ENCODE data around the gene HOXD12. TPM values are rescaled to one million over a fixed set of nuclear protein-coding genes. Genes with fewer than 3 reads are reported as not detected.
A peak's percentile ranks its signal among the peaks of the same experiment; 100 is the strongest.

Gene HOXD12
- polyA plus RNA-seq, 1 donor from 2014 or later, result not detected

DNA sequence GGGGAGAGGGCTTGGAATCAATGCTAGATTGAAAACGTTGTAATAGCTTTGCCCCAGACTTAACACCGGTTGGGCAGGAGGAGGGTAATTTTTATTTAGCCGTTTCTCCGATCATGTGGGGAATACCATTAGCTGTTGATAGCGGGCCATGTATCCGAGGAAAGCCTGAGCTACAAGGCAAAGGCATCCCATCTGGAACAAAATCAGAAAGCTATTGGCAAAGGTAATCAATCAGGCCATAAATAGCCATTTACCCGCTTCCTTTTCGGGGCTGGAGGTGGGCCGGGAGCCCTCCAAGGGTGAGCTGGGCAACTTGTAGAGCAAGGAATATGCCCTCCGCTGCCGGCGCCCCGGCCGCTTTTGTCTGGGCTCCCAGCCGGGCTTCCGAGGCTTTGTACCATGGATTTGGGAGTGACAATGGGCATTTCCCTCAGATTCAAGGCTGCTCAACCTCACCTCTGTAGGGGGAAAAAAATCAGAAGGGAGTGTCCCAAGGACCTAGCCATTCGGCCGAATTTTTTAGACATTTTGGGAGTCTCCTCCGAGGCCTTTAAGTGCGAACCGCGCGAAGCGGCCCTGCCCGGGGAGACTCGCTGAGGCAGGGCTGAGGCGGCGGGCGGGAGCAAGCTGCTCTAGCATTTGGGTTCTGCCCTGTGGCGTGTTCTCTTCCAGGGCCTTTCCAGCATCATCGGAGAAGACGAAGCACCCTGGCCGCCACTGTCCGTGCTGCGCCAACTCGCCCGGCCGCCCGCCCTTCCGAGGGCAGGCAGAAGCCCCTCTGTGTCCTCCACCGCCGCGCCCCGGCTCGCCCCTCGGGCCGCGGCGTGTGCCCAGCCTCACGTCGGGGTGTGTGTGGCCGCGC is 21.8 kb downstream of the HOXD12 start:
- Histone ChIP-seq H3K9me3 (ENCODE audit: low read length) (peaks cover 15% of the 10 kb centered on the region), H4K20me1 (ENCODE audit: insufficient read depth) (no peaks in the 10 kb centered on the region), H3K27ac (ENCODE audit: low read length) (no peak overlapping the region), H3K79me2 (replicated peaks; ENCODE audit: insufficient read depth, low read length) (no peaks in the 10 kb centered on the region), H3F3A (ENCODE audit: insufficient read depth, low read length, poor library complexity, severe bottlenecking) (no peaks in the 10 kb centered on the region), H3K36me3 (ENCODE audit: insufficient read depth, low read length) (no peaks in the 10 kb centered on the region), H3K4me2 (ENCODE audit: low read length) (no peak overlapping the region), H3K27me3 (ENCODE audit: insufficient read depth, low read depth, low read length) (peaks cover 99% of the 10 kb centered on the region), H3K9me2 (ENCODE audit: insufficient read depth, low read length) (no peaks in the 10 kb centered on the region), H3K9ac (ENCODE audit: low read length) (no peak overlapping the region), H3K4me3 (ENCODE audit: low read length) (no peak overlapping the region), H2AFZ (ENCODE audit: low read depth, low read length) (no peak overlapping the region)
- TF ChIP-seq POLR2AphosphoS5 (IDR thresholded peaks at IDR 0.05), result no peak
- TF ChIP-seq EP300 (conservative IDR thresholded peaks at IDR 0.05; ENCODE audit: poor library complexity, severe bottlenecking), result no peak
- peak; percentile 79 for TF ChIP-seq EZH2 (IDR thresholded peaks at IDR 0.05; ENCODE audit: borderline replicate concordance, insufficient read depth, low read length, poor library complexity, severe bottlenecking)

GRCh38 chr2:176122052-176122682 is 22.6 kb downstream of the HOXD12 start:
- Histone ChIP-seq H3K9me3 (ENCODE audit: low read length) (peaks cover 8% of the 10 kb centered on the region), H3K79me2 (replicated peaks; ENCODE audit: insufficient read depth, low read length) (no peaks in the 10 kb centered on the region), H3K4me3 (ENCODE audit: low read length) (peak overlapping the region; percentile 59), H3K4me2 (ENCODE audit: low read length) (no peak overlapping the region), H3K27ac (ENCODE audit: low read length) (no peak overlapping the region), H3K9me2 (ENCODE audit: insufficient read depth, low read length) (no peaks in the 10 kb centered on the region), H3K9ac (ENCODE audit: low read length) (no peak overlapping the region), H4K20me1 (ENCODE audit: insufficient read depth) (no peaks in the 10 kb centered on the region), H3F3A (ENCODE audit: insufficient read depth, low read length, poor library complexity, severe bottlenecking) (no peaks in the 10 kb centered on the region), H2AFZ (ENCODE audit: low read depth, low read length) (no peak overlapping the region), H3K27me3 (ENCODE audit: insufficient read depth, low read depth, low read length) (peaks cover 99% of the 10 kb centered on the region), H3K36me3 (ENCODE audit: insufficient read depth, low read length) (no peaks in the 10 kb centered on the region)
- TF ChIP-seq EP300 (conservative IDR thresholded peaks at IDR 0.05; ENCODE audit: poor library complexity, severe bottlenecking), result no peak
- TF ChIP-seq EZH2 (IDR thresholded peaks at IDR 0.05; ENCODE audit: borderline replicate concordance, insufficient read depth, low read length, poor library complexity, severe bottlenecking), result peak; percentile 99

DNA sequence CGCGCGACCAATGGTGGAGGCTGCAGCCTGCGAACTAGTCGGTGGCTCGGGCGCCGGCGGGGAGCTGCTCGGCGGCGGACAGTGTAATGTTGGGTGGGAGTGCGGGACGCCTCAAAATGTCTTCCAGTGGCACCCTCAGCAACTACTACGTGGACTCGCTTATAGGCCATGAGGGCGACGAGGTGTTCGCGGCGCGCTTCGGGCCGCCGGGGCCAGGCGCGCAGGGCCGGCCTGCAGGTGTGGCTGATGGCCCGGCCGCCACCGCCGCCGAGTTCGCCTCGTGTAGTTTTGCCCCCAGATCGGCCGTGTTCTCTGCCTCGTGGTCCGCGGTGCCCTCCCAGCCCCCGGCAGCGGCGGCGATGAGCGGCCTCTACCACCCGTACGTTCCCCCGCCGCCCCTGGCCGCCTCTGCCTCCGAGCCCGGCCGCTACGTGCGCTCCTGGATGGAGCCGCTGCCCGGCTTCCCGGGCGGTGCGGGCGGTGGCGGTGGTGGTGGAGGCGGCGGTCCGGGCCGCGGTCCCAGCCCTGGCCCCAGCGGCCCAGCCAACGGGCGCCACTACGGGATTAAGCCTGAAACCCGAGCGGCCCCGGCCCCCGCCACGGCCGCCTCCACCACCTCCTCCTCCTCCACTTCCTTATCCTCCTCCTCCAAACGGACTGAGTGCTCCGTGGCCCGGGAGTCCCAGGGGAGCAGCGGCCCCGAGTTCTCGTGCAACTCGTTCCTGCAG is 23.3 kb downstream of the HOXD12 start, which contains the start of gene HOXD9:
Gene HOXD9, plus strand, starts transcription at position 37 of the 728 bp plus-strand sequence. Its CDS starts 50 bp downstream, at position 87.
- H2AFZ ChIP-seq (ENCODE audit: low read depth, low read length), result no peak within 1 kb of the TSS
- H3K27me3 ChIP-seq (ENCODE audit: insufficient read depth, low read depth, low read length), result peaks cover 99% of the 10 kb centered on the region
- no peak within 1 kb of the TSS for H3K9ac ChIP-seq (ENCODE audit: low read length)

GRCh38 chr2:176123411-176124109 is 24.0 kb downstream of the HOXD12 start:
- Histone ChIP-seq H2AFZ (ENCODE audit: low read depth, low read length) (no peak overlapping the region), H3K27me3 (ENCODE audit: insufficient read depth, low read depth, low read length) (peaks cover 99% of the 10 kb centered on the region), H3K4me3 (ENCODE audit: low read length) (peak overlapping the region; percentile 59), H3K36me3 (ENCODE audit: insufficient read depth, low read length) (no peaks in the 10 kb centered on the region), H3K4me2 (ENCODE audit: low read length) (no peak overlapping the region), H3K9me3 (ENCODE audit: low read length) (peaks cover 3% of the 10 kb centered on the region), H3F3A (ENCODE audit: insufficient read depth, low read length, poor library complexity, severe bottlenecking) (no peaks in the 10 kb centered on the region), H3K9me2 (ENCODE audit: insufficient read depth, low read length) (no peaks in the 10 kb centered on the region), H3K79me2 (replicated peaks; ENCODE audit: insufficient read depth, low read length) (no peaks in the 10 kb centered on the region), H3K27ac (ENCODE audit: low read length) (no peak overlapping the region), H3K9ac (ENCODE audit: low read length) (no peak overlapping the region), H4K20me1 (ENCODE audit: insufficient read depth) (no peaks in the 10 kb centered on the region)
- TF ChIP-seq EZH2 (IDR thresholded peaks at IDR 0.05; ENCODE audit: borderline replicate concordance, insufficient read depth, low read length, poor library complexity, severe bottlenecking) (peak; percentile 65), EP300 (conservative IDR thresholded peaks at IDR 0.05; ENCODE audit: poor library complexity, severe bottlenecking) (no peak)

More for the DNA sequence above, 23.3 kb downstream of the HOXD12 start, which contains the start of gene HOXD9:
- Histone ChIP-seq H3K36me3 (ENCODE audit: insufficient read depth, low read length) (no peaks in the 10 kb centered on the region), H3K27ac (ENCODE audit: low read length) (no peak within 1 kb of the TSS), H3K4me3 (ENCODE audit: low read length) (peak within 1 kb of the TSS; percentile 59), H3K9me3 (ENCODE audit: low read length) (peaks cover 3% of the 10 kb centered on the region), H3K9me2 (ENCODE audit: insufficient read depth, low read length) (no peaks in the 10 kb centered on the region), H3K79me2 (replicated peaks; ENCODE audit: insufficient read depth, low read length) (no peaks in the 10 kb centered on the region), H3K4me2 (ENCODE audit: low read length) (no peak within 1 kb of the TSS), H3F3A (ENCODE audit: insufficient read depth, low read length, poor library complexity, severe bottlenecking) (no peaks in the 10 kb centered on the region), H4K20me1 (ENCODE audit: insufficient read depth) (no peaks in the 10 kb centered on the region)
- TF ChIP-seq EZH2 (IDR thresholded peaks at IDR 0.05; ENCODE audit: borderline replicate concordance, insufficient read depth, low read length, poor library complexity, severe bottlenecking) (peak; percentile 97), POLR2AphosphoS5 (IDR thresholded peaks at IDR 0.05) (no peak)

Data from neural cell (in vitro differentiated cells).